HG03439 (cell line): ENCODE measurements around the gene PDE6D.

ENCODE experiments used
- ATAC-seq: cut with Tn5 transposase; IDR thresholded peaks from one replicate; pipeline ENCODE4 v1.9.1; 2021; ENCODE audit warnings: mild to moderate bottlenecking, moderate library complexity; ENCODE audit not compliant: unreplicated experiment

The PDE6D gene

DNA sequence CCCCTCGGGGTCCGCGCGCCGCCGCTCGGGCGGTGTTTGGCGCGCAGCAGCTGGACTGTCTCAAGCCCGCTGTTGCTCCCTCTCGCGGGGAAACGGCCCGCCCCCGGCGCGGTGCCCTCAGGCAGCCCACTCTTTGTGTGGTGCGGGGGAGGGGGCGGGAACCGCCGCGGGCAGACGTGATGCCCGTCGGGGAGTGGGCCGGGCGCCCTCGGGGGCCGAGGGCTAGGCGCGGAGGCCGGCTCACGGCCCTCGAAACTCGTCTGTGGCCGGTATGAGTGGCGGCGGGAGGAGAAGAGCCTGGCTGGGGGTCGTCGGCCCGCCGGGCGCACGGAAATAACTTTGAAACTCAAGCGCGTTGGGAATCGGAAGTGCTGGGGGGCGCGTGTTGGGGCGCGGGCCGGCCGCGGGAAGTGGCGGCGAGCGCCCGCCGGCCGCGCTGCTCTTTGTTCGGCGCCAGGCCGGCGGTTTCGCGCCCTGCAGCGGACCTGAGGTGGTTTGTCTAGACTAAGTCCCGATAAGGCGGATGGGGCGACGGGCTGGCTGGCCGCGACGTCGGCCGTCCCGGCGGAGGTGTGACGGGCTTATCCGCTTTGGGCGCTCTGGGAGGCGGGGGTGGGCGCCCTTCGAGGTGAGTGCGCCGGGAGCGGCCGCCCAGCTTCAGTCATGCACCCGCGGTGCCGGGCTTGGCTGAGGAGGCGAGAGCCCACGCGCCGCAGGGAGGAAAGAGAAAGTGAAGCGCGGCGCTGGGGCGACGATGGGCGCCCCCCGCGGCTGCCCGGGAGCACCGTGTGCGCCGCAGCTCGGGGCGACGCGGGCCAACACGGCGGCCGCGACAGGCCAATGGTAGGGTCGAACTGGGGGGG is 72.1 kb downstream of the PDE6D start:
- ATAC-seq = no peak

GRCh38 chr2:231707927-231708772 is 72.9 kb downstream of the PDE6D start, which contains the start of gene PTMA:
TSS of gene PTMA (plus strand) at chr2:231708525. CDS start at chr2:231708707, 182 bp downstream.
- peak; percentile 54 for ATAC-seq

DNA sequence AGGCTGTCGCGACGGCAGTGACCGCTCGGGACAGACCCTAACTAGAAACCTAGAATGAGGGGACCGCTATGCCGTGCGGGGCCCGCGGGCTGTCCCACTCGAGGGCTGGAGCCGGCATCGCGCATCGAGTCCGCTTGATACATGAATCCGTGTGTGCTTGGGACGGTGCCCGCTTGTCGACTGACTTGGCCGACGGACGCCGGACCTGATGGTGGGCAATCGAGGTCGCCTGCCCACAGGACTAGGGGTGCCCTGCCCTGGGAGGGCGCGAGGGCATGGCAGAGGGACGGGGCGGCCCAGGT is 73.5 kb downstream of the PDE6D start:
- ATAC-seq = peak; percentile 1

DNA sequence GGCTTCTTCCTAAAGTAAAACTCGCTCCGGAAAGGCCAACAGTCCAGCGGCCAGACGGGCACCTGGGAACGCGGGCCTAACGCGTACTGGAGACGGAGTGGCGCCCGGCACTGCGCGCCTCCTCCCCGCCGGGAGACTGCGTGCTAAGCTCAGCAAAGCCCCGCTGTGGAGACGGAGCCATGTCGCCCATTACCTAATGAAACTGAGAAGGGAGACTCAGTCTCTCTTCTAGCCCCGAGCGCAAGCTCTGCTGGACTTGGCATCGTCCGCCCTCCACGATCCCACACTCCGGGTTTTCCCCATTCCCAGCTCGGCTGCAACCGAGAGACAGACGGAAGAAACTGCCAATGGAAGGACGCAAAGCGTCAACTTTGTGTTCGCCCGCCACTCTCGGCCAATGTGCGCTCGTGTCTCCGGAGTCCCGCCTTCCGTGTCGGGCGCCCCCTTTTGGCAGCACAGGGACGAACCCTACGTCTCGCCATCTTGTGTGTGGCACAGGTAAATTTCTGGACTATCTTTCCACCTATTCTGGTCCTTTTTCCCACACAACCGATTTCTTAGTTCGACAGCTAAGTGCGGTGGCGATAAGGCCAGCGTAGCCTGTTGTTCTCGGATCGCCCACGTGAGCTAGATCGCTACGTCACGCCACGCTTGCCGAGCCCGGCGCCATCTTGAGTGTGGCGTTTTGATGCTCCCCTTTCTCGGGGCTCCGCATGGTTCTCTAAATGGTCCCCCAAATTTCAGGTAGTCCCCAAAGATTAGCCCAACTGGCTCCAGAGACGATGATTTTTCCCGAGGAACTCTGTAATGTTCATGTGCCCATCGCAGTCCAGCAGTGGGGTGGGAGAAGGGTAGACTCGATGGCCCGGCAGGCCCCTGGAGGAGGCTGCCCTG is 74.1 kb downstream of the PDE6D start:
- peak; percentile 42 for ATAC-seq

GRCh38 chr2:231704017-231704416 is 77.1 kb downstream of the PDE6D start:
- no peak for ATAC-seq

DNA sequence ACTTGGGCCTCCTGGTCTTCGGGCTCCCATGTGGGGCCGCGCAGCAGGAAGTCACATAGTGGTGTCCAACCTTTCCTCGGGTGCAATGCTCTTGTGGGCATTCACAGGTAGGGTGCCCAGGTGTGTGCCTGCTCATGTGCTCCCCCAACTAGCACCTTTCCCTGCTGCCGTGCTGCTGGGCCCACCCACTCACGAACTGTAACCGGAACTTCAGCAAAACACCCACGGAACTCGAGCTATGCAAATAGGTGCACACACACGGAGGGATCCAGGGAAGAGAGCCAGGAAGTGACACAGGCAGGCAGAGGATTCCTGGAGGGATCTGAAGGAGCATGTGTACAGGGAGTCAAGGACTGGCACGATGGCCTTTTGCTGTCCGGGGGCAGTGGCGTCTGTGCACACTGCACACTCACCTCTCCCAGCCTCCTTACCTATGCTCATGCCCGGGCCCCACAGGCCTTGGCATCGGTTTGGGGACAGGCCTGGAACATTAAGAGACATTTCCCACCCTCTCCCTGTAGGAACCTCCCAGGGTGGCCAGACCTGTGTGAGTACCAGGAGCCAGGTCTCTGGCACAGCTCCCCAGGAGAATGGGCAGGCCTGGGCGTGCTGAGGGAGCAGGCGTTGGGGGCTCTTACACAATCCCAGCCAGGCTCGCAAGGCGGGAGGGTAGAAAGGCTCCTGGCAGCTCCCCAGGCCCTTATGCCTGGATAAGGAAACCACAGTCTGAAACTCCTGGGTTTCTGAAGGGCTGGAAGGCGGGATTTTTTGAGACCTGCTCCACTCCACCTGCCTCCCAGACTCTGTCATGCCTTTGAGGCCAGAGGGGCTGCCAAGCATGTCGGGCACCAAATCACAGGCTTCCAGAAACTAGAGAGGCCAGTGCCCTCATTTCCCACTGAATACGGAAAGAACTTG is 79.4 kb downstream of the PDE6D start:
- ATAC-seq = no peak

DNA sequence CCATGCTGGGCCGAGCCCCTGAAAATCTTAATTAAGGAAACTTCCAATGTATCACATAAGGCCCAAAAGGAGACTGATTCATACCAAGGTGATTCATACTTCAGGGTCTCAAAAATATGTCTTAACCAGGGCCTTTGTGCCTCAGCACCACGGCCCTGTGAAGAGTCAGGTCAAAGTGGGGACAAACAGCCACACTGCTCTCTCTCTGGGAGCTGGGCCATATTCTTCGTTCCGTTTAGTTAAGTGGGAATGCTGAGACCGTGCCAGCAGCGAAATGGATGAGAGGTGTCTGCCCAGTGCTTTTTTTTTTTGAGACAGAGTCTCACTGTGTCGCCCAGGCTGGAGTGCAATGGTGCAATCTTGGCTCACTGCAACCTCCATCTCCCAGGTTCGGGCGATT is 82.1 kb downstream of the PDE6D start:
- ATAC-seq = no peak

GRCh38 chr2:231696004-231696367 is 85.1 kb downstream of the PDE6D start:
- ATAC-seq = no peak

GRCh38 chr2:231693956-231694355 is 87.1 kb downstream of the PDE6D start:
- no peak for ATAC-seq

- ATAC-seq = no peak
These were observed 88.2 kb downstream of the PDE6D start for GRCh38 chr2:231692847-231693246.

DNA sequence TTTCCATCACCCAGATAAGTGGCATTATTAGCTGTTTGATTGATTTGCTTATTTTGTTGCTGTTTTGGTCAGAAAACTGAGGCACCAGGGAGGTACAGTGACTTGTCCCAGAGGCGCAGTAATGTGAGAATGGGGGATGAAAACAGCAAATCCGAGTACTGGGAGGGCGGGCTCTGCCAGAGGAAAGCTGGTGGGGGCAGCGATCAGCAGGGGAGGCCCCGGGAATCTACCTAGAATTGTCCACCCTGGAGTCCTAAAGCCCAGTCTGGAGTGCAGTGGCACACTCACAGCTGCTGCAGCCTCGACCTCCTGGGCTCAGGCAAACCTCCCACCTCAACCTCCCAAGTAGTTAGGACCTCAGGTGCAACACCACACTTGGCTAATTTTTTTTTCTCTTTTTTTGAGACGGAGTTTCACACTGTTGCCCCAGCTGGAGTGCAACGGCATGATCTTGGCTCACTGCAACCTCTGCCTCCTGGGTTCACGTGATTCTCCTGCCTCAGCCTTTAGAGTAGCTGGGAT is 89.8 kb downstream of the PDE6D start:
- ATAC-seq = no peak

GRCh38 chr2:231689124-231689893 is 91.8 kb downstream of the PDE6D start:
- no peak for ATAC-seq

DNA sequence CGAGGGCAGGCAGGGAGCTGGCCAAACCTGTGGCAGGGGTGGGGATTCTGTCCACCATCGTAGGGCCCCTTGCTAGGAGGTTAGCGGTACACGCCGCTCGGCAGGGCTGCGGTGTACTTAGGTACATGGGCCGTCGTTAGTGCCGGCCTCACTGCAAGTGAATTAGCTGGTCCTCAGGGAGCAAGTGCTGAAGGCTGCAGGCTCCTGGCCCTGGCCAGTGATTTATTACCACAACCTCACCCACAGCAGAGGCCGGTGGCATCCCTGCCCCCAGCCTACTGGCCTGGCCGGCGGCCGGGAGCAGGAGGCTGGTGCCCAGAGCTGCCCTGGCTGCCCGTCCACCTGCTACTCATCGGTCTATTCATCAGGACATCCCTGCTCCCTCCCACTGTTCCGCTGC is 92.4 kb downstream of the PDE6D start:
- no peak for ATAC-seq

GRCh38 chr2:231687961-231688360 is 93.1 kb downstream of the PDE6D start:
- ATAC-seq = no peak

DNA sequence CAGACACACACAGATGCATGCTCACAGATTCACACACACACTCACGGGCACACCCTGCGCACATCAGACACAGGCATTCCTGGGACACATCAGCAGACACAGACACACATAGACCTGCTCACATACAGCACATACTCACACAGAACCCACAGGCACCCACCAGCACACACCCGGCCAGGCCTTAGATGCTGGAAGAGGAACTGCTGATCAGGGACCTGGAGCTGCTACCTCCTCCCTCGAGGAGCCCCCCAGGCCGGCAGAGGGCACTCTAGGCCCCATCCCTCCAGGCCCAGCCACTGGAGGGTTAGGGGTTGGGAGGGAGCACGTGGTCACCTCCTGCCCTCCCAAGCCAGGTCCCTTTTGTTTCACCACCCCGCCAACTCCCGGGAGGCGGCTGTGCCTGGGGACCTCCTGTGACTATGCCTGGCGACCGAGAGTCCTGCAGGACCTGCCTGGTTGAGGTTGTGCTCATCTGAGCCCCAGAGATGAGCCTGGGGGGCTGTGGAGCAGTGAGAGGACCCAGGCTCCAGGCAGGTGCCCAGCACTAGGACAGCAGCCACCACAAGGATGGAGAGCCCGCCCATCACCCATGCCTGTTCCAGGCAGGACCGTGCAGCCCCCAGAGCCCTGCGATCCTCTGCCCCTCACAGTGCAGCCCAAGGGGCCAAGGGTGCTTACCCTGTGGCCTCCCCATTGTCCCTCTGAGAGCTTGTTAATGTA is 93.8 kb downstream of the PDE6D start:
- no peak for ATAC-seq

GRCh38 chr2:231686192-231687100 is 94.6 kb downstream of the PDE6D start:
- no peak for ATAC-seq
